ENCODE data around the gene DDX46.

DNA sequence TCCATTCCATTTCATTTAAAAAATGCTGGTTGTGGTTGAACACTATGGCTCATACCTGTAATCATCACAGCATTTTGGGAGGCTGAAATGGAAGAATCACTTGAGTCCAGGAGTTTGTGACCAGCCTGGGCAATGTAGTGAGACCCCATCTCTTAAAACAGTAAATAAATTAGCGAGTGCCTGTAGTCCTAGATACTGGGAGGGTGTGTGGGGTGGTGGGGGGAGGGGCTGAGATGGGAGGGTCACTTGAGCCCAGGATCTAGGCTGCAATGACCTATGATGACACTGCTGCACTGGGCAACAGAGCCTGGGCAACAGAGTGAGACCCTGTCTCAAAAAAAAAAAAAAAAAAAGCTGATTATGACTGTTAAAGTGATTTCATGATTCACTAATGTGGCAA lies 29.1 kb downstream of the DDX46 start:
- no peak for TF ChIP-seq EZH2 (IDR thresholded peaks at IDR 0.05; ENCODE audit: borderline replicate concordance, insufficient read depth, low read length, poor library complexity, severe bottlenecking)
- TF ChIP-seq, protein P1, sequence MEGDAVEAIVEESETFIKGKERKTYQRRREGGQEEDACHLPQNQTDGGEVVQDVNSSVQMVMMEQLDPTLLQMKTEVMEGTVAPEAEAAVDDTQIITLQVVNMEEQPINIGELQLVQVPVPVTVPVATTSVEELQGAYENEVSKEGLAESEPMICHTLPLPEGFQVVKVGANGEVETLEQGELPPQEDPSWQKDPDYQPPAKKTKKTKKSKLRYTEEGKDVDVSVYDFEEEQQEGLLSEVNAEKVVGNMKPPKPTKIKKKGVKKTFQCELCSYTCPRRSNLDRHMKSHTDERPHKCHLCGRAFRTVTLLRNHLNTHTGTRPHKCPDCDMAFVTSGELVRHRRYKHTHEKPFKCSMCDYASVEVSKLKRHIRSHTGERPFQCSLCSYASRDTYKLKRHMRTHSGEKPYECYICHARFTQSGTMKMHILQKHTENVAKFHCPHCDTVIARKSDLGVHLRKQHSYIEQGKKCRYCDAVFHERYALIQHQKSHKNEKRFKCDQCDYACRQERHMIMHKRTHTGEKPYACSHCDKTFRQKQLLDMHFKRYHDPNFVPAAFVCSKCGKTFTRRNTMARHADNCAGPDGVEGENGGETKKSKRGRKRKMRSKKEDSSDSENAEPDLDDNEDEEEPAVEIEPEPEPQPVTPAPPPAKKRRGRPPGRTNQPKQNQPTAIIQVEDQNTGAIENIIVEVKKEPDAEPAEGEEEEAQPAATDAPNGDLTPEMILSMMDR (IDR thresholded peaks at IDR 0.05; ENCODE audit: poor library complexity, severe bottlenecking), result no peak
- no peak for TF ChIP-seq POLR2AphosphoS5 (IDR thresholded peaks at IDR 0.05)
- no peak for TF ChIP-seq MXI1 (conservative IDR thresholded peaks at IDR 0.05; ENCODE audit: poor library complexity, severe bottlenecking)
- TF ChIP-seq REST (IDR thresholded peaks at IDR 0.05; ENCODE audit: borderline replicate concordance), result no peak
- TF ChIP-seq EP300 (conservative IDR thresholded peaks at IDR 0.05; ENCODE audit: poor library complexity, severe bottlenecking), result no peak
